Epithelial cell of proximal tubule (primary cell): ENCODE data around the gene CADM2. TPM values are rescaled to one million over a fixed set of nuclear protein-coding genes. Genes with fewer than 3 reads are reported as not detected.
"Not testable (repeated sequence)": the region's sequence is repeated elsewhere in the genome, so short reads cannot be mapped to it uniquely, and the experiment has no call there.

Experiments used
- DNase-seq: peaks from one replicate; pipeline ENCODE4 v3.0.0-alpha.2; 2011; ENCODE audit warnings: low read depth
- H3K4me3 ChIP-seq: 2 replicates; pipeline ENCODE4 v1.5.1; 2011; ENCODE audit warnings: low read depth, mild to moderate bottlenecking, low read length
- CTCF ChIP-seq: conservative IDR thresholded peaks from 2 replicates; pipeline ENCODE4 v1.5.1; 2012; ENCODE audit warnings: low read depth, mild to moderate bottlenecking, low read length
- total RNA-seq: library from RNA; depleted of rRNA; stranded (reverse); fragments of >200 nt; gene quantifications from 2 replicates; pipeline ENCODE4 v1.2.3, GENCODE V29; 2015

CADM2 gene
- total RNA-seq, 1 donor from 2014 or later: not detected

DNA sequence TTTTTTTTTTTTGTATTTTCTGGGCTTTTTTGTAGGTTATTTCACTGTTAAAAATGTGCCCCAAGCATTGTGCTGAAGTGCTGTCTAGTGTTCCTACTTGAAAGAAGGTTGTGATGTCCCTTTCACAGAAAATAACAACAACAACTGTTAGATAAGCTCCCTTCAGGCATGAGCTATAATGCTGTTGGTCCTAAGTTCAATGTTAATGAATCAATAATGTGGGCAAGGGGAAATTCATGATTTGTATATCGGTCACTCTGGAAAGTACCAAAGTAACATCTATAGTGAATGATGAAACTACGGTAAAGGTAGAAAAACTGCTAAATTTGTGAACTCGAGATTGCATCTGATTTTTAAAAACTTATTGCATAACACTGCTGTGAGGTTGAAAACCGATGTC, 539.4 kb downstream of the CADM2 start:
- TF ChIP-seq CTCF: no peak
- H3K4me3 ChIP-seq: no peak overlapping the region
- no peak for DNase-seq

- TF ChIP-seq CTCF: no peak
- H3K4me3 ChIP-seq: no peak overlapping the region
- DNase-seq: no peak
Measured at GRCh38 chr3:85502148-85502875, 543.5 kb downstream of the CADM2 start.

DNA sequence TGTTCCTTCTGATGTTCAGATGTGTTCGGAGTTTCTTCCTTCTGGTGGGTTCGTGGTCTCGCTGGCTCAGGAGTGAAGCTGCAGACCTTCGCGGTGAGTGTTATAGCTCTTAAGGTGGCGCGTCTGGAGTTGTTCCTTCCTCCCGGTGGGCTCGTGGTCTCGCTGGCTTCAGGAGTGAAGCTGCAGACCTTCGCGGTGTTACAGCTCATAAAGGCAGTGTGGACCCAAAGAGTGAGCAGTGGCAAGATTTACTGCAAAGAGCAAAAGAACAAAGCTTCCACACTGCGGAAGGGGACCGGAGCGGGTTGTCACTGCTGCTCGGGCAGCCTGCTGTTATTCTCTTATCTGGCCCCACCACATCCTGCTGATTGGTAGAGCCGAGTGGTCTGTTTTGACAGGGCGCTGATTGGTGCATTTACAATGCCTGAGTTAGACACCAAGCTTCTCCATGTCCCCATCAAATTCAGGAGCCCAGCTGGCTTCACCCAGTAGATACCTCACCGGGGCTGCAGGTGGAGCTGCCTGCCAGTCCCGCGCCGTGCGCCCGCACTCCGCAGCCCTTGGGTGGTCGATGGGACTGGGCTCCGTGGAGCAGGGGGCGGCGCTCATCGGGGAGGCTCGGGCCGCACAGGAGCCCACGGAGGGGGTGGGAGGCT, 545.5 kb downstream of the CADM2 start:
- DNase-seq, H3K4me3 ChIP-seq: not testable (repeated sequence)

DNA sequence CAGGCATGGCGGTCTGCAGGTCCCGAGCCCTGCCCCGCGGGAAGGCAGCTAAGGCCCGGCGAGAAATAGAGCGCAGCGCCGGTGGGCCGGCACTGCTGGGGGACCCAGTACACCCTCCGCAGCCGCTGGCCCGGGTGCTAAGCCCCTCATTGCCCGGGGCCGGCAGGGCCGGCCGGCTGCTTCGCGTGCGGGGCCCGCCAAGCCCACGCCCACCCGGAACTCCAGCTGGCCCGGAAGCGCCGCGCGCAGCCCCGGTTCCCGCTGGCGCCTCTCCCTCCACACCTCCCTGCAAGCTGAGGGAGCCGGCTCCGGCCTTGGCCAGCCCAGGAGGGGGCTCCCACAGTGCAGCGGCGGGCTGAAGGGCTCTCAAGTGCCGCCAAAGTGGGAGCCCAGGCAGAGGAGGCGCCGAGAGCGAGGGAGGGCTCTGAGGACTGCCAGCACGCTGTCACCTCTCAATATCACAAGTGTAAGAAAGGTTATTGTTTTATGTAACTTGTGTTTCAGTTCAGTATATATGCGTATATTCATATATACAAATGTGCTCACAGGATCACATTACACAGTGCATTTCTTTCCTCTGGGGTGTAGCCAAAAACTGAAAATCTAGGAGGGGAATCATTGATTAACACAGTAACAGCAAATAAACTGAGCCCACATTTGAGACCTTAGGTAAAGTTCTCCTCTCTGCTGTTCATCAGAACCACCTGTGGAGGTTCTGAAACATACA, 546.2 kb downstream of the CADM2 start:
- not testable (repeated sequence) for H3K4me3 ChIP-seq, DNase-seq

DNA sequence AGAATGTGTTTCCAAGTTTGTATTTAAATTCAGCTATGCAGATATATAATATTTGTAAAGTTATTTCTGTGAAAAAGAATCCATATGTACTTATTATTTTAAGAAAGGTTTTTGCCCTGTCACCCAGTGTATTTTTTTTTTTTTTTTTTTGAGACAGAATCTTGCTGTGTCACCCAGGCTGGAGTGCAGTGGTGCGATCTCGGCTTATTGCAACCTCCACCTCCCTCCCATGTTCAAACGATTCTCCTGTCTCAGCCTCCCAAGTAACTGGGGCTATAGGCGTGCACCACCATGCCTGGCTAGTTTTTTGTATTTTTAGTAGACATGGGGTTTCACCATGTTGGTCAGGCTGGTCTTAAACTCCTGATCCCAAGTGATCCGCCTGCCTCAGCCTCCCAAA, 548.3 kb downstream of the CADM2 start:
- DNase-seq, H3K4me3 ChIP-seq: not testable (repeated sequence)

DNA sequence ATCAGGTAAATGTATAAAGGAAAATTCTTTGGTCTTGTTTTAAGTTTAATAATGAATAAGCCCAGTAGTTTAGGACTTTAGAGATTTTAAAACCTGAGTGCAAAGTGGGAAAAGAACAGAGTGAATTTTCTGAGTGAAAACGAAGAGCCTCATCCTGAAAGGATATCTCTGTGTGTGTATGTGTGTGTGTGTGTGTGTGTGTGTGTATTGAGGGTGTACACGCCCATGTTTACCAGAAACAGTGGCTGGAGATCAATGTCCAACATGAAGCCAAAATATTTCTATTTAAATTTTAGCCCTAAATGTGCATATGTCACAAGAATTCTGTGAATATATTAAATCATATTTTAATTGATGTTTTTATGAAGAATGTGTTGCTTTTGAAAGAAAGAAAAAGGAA, 549.9 kb downstream of the CADM2 start:
- H3K4me3 ChIP-seq: no peak overlapping the region
- no peak for DNase-seq
- no peak for TF ChIP-seq CTCF

DNA sequence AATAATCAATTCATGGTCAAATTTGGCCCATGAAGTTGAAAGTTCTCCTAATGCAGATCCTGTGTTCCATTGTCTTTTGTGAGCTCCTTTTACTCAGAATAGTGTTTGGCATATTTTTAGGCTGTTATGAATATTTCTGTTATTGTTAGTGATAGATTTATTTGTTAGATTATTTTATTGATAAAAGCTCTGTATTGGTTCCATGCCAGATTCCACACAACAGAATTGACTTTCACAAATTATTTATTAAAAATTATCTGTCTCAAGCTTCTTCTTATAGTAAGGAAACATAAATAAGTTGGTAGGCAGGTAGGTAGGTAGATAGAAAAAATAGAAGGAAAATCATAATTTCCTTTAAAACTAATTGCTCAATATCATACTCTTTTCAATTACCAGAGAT, 557.4 kb downstream of the CADM2 start:
- H3K4me3 ChIP-seq: no peak overlapping the region
- no peak for DNase-seq
- no peak for TF ChIP-seq CTCF

DNA sequence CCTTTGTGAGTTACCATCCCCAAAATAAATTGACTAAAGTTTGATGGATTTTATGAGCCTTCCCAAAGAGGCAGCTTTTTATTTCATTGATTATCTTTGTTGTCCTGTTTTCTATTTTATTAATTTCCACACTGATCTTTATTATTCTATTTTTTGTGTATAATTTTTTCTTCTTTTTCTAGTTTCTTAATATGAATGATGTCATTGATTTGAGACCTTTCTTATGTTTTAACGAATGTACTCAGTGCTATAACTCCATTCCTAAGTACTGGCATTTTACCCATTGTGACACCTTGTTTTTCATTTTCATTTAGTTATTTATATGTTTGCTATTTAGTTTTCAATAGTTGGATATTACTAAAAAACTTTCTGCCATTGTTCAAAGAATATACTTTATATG, 565.3 kb downstream of the CADM2 start:
- TF ChIP-seq CTCF: no peak
- H3K4me3 ChIP-seq: no peak overlapping the region
- DNase-seq: no peak
